Ishikawa (cell line): ENCODE results near the gene EXTL2.

Experiments
- CEBPB ChIP-seq: IDR thresholded peaks from 2 replicates; pipeline ENCODE4 v1.6.1; 2012
- CREB1 ChIP-seq: IDR thresholded peaks from 2 replicates; pipeline ENCODE4 v1.6.1; 2012; ENCODE audit warnings: low read depth
- EP300 ChIP-seq: IDR thresholded peaks from 2 replicates; pipeline ENCODE4 v1.6.1; 2012; ENCODE audit warnings: borderline replicate concordance
- FOXM1 ChIP-seq: IDR thresholded peaks from 2 replicates; pipeline ENCODE4 v1.6.1; 2012; ENCODE audit warnings: low read depth, borderline replicate concordance
- MAX ChIP-seq: IDR thresholded peaks from 2 replicates; pipeline ENCODE4 v1.6.1; 2012
- RAD21 ChIP-seq: IDR thresholded peaks from 2 replicates; pipeline ENCODE4 v1.6.1; 2012; ENCODE audit warnings: low read depth
- REST ChIP-seq: IDR thresholded peaks from 2 replicates; pipeline ENCODE4 v1.6.1; 2012; ENCODE audit warnings: low read depth, mild to moderate bottlenecking
- TAF1 ChIP-seq: IDR thresholded peaks from 2 replicates; pipeline ENCODE4 v1.6.1; 2012; ENCODE audit warnings: low read depth, mild to moderate bottlenecking
- YY1 ChIP-seq: IDR thresholded peaks from 2 replicates; pipeline ENCODE4 v1.6.1; 2012; ENCODE audit warnings: low read depth
- ZBTB7A ChIP-seq: IDR thresholded peaks from 2 replicates; pipeline ENCODE4 v1.6.1; 2012; ENCODE audit warnings: low read depth
- TF ChIP-seq, protein P1 (sequence below): IDR thresholded peaks from 2 replicates; pipeline ENCODE4 v1.6.1; 2012

DNA sequence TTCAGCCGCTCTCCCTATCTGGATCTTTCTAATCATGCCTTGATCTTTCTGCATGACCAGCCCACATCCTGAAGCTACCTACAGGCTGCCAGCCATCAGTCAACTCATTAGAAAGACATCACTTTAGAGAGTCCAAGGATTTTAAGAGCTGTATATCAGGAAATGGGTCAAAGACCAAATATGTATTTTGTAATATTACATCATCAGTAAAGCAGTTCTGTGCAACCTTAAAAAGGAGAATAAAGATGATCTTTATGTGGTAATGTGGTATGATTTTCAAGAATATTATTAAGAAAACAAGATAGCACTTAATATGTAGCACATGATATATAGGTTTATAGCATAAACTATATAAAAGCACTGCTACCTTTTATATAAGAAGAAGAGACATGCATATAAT is 48.9 kb upstream of the EXTL2 start:
- no peak for TF ChIP-seq CEBPB
- TF ChIP-seq TAF1, result no peak
- TF ChIP-seq REST, result no peak
- no peak for TF ChIP-seq EP300
- TF ChIP-seq RAD21, result no peak
- TF ChIP-seq, protein P1, sequence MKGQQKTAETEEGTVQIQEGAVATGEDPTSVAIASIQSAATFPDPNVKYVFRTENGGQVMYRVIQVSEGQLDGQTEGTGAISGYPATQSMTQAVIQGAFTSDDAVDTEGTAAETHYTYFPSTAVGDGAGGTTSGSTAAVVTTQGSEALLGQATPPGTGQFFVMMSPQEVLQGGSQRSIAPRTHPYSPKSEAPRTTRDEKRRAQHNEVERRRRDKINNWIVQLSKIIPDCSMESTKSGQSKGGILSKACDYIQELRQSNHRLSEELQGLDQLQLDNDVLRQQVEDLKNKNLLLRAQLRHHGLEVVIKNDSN, result no peak
- TF ChIP-seq MAX, result no peak
- TF ChIP-seq YY1, result no peak
- no peak for TF ChIP-seq CREB1
- TF ChIP-seq ZBTB7A, result no peak
- no peak for TF ChIP-seq FOXM1
